Activated naive CD4-positive, alpha-beta T cell treated with anti-CD3 and anti-CD28 coated beads for 36 hours (primary cell): ENCODE data around the gene NPIPA7. TPM values are rescaled to one million over a fixed set of nuclear protein-coding genes. Genes with fewer than 3 reads are reported as not detected.
"Not testable (repeated sequence)": the region's sequence is repeated elsewhere in the genome, so short reads cannot be mapped to it uniquely, and the experiment has no call there.

Source experiments
- CTCF ChIA-PET: fragments of 350-600 bp; sonication (Branson Sonifier 250); formaldehyde crosslinking; loops from one replicate; lab custom pipeline; 2021; ENCODE audit warnings: antibody characterized with exemption; lab: Charles Lee
- DNase-seq: peaks from one replicate; pipeline ENCODE4 v3.0.0-alpha.2; 2020
- H3K27ac Mint-ChIP-seq: one replicate; pipeline ENCODE4 v1.8.0; 2021; ENCODE audit warnings: mild to moderate bottlenecking, mixed read lengths
- H3K27me3 Mint-ChIP-seq: one replicate; pipeline ENCODE4 v1.8.0; 2021; ENCODE audit warnings: low read depth, mixed read lengths
- H3K36me3 Mint-ChIP-seq: one replicate; pipeline ENCODE4 v1.8.0; 2021; ENCODE audit warnings: low read depth, mixed read lengths
- H3K4me1 Mint-ChIP-seq: one replicate; pipeline ENCODE4 v1.8.0; 2021; ENCODE audit warnings: low read depth, mixed read lengths
- H3K4me3 Mint-ChIP-seq: one replicate; pipeline ENCODE4 v1.8.0; 2021; ENCODE audit warnings: mild to moderate bottlenecking, moderate library complexity, mixed read lengths
- H3K9me3 Mint-ChIP-seq: one replicate; pipeline ENCODE4 v1.8.0; 2021; ENCODE audit warnings: mixed read lengths
- intact Hi-C: fragments of 100-400 bp; cut with micrococcal nuclease; formaldehyde crosslinking; loops from one replicate; pipeline ENCODE4 v1.15.1; 2023
- total RNA-seq, 2 experiments: library from RNA; stranded (reverse); gene quantifications; one replicate each; pipeline ENCODE4 v1.2.3, GENCODE V29; 2021

NPIPA7 gene
- 1 to 10 TPM; 4.4 to 5.0 TPM for total RNA-seq

GRCh38 chr16:16378840-16379239 lies at the start of gene NPIPA7:
NPIPA7 (plus strand) TSS chr16:16379140; CDS start chr16:16379245, 105 bp downstream.
- CTCF ChIA-PET, DNase-seq, intact Hi-C loops, H3K4me1 Mint-ChIP-seq, H3K27ac Mint-ChIP-seq, H3K27me3 Mint-ChIP-seq, H3K4me3 Mint-ChIP-seq, H3K9me3 Mint-ChIP-seq, H3K36me3 Mint-ChIP-seq: not testable (repeated sequence)

GRCh38 chr16:16331466-16331865 lies 47.5 kb upstream of the NPIPA7 start:
- H3K27ac Mint-ChIP-seq, H3K4me1 Mint-ChIP-seq, H3K36me3 Mint-ChIP-seq, H3K9me3 Mint-ChIP-seq, CTCF ChIA-PET, DNase-seq, intact Hi-C loops, H3K27me3 Mint-ChIP-seq, H3K4me3 Mint-ChIP-seq: not testable (repeated sequence)

GRCh38 chr16:16357556-16357955 lies 21.4 kb upstream of the NPIPA7 start:
- H3K27me3 Mint-ChIP-seq, intact Hi-C loops, H3K4me1 Mint-ChIP-seq, H3K27ac Mint-ChIP-seq, CTCF ChIA-PET, H3K4me3 Mint-ChIP-seq, H3K9me3 Mint-ChIP-seq, DNase-seq, H3K36me3 Mint-ChIP-seq: not testable (repeated sequence)

GRCh38 chr16:16358539-16359240 lies 20.2 kb upstream of the NPIPA7 start:
- H3K9me3 Mint-ChIP-seq, intact Hi-C loops, CTCF ChIA-PET, H3K4me3 Mint-ChIP-seq, H3K27ac Mint-ChIP-seq, H3K4me1 Mint-ChIP-seq, DNase-seq, H3K36me3 Mint-ChIP-seq, H3K27me3 Mint-ChIP-seq: not testable (repeated sequence)

- H3K9me3 Mint-ChIP-seq, intact Hi-C loops, H3K4me1 Mint-ChIP-seq, H3K4me3 Mint-ChIP-seq, H3K27me3 Mint-ChIP-seq, H3K36me3 Mint-ChIP-seq, CTCF ChIA-PET, H3K27ac Mint-ChIP-seq, DNase-seq: not testable (repeated sequence)
These were observed 15.3 kb upstream of the NPIPA7 start for GRCh38 chr16:16363595-16363994.

GRCh38 chr16:16364100-16364499 lies 14.8 kb upstream of the NPIPA7 start:
- H3K36me3 Mint-ChIP-seq, H3K4me3 Mint-ChIP-seq, H3K9me3 Mint-ChIP-seq, intact Hi-C loops, DNase-seq, CTCF ChIA-PET, H3K27me3 Mint-ChIP-seq, H3K4me1 Mint-ChIP-seq, H3K27ac Mint-ChIP-seq: not testable (repeated sequence)

GRCh38 chr16:16364701-16365100 lies 14.2 kb upstream of the NPIPA7 start:
- H3K27ac Mint-ChIP-seq, H3K4me3 Mint-ChIP-seq, H3K4me1 Mint-ChIP-seq, H3K36me3 Mint-ChIP-seq, H3K27me3 Mint-ChIP-seq, CTCF ChIA-PET, H3K9me3 Mint-ChIP-seq, intact Hi-C loops, DNase-seq: not testable (repeated sequence)

- H3K9me3 Mint-ChIP-seq, H3K4me3 Mint-ChIP-seq, H3K27ac Mint-ChIP-seq, H3K27me3 Mint-ChIP-seq, H3K4me1 Mint-ChIP-seq, H3K36me3 Mint-ChIP-seq, intact Hi-C loops, CTCF ChIA-PET, DNase-seq: not testable (repeated sequence)
These were observed 13.6 kb upstream of the NPIPA7 start for GRCh38 chr16:16365319-16365718.

- H3K36me3 Mint-ChIP-seq, H3K27ac Mint-ChIP-seq, H3K27me3 Mint-ChIP-seq, H3K4me1 Mint-ChIP-seq, intact Hi-C loops, DNase-seq, CTCF ChIA-PET, H3K4me3 Mint-ChIP-seq, H3K9me3 Mint-ChIP-seq: not testable (repeated sequence)
These were observed 13.1 kb upstream of the NPIPA7 start for GRCh38 chr16:16365851-16366250.

- H3K27ac Mint-ChIP-seq, H3K4me1 Mint-ChIP-seq, H3K36me3 Mint-ChIP-seq, DNase-seq, H3K4me3 Mint-ChIP-seq, CTCF ChIA-PET, H3K27me3 Mint-ChIP-seq, intact Hi-C loops, H3K9me3 Mint-ChIP-seq: not testable (repeated sequence)
These were observed 12.2 kb upstream of the NPIPA7 start for GRCh38 chr16:16366552-16367284.

GRCh38 chr16:16367285-16367628 lies 11.7 kb upstream of the NPIPA7 start:
- intact Hi-C loops, H3K4me3 Mint-ChIP-seq, H3K4me1 Mint-ChIP-seq, DNase-seq, H3K27me3 Mint-ChIP-seq, H3K36me3 Mint-ChIP-seq, CTCF ChIA-PET, H3K27ac Mint-ChIP-seq, H3K9me3 Mint-ChIP-seq: not testable (repeated sequence)

- H3K27me3 Mint-ChIP-seq, H3K4me3 Mint-ChIP-seq, H3K9me3 Mint-ChIP-seq, intact Hi-C loops, H3K27ac Mint-ChIP-seq, H3K36me3 Mint-ChIP-seq, CTCF ChIA-PET, H3K4me1 Mint-ChIP-seq: not testable (repeated sequence)
- peak; percentile 6 for DNase-seq
These were observed 9.7 kb upstream of the NPIPA7 start for GRCh38 chr16:16369081-16369856.
